Vagina (tissue), 2 donors: ENCODE results near the gene BRD2. TPM values are rescaled to one million over a fixed set of nuclear protein-coding genes. Genes with fewer than 3 reads are reported as not detected.

ENCODE experiments used
- DNase-seq, 2 donors: peaks; one replicate each; pipeline ENCODE4 v3.0.0-alpha.2; 2017; ENCODE audit errors: extremely low spot score in 2 of 2
- H3K27ac ChIP-seq: fragments of 200-600 bp; sonication (generic); one replicate; pipeline ENCODE4 v1.5.1; 2019
- H3K27me3 ChIP-seq: fragments of 200-600 bp; sonication (generic); one replicate; pipeline ENCODE4 v1.5.1; 2019
- H3K36me3 ChIP-seq, 2 donors: fragments of 200-600 bp; sonication (generic); one replicate each; pipeline ENCODE4 v1.5.1; 2017 to 2019
- H3K4me1 ChIP-seq: fragments of 200-600 bp; sonication (generic); one replicate; pipeline ENCODE4 v1.5.1; 2019
- H3K4me3 ChIP-seq, 2 donors: fragments of 200-600 bp; sonication (generic); 1 replicate in 1 of 2; 2 replicates in 1 of 2; pipeline ENCODE4 v1.5.1; 2016 to 2019
- H3K9me3 ChIP-seq: fragments of 200-600 bp; sonication (generic); one replicate; pipeline ENCODE4 v1.5.1; 2019
- POLR2A ChIP-seq, 2 donors: fragments of 450-650 bp; IDR thresholded peaks; one replicate each; pipeline ENCODE4 v1.6.1; 2017; ENCODE audit warnings: antibody characterized with exemption in 2 of 2, mild to moderate bottlenecking in 2 of 2, moderate library complexity in 2 of 2
- POLR2AphosphoS5 ChIP-seq, 2 donors: sonication (generic); formaldehyde crosslinking; IDR thresholded peaks; one replicate each; pipeline ENCODE4 v1.9.0; 2017; ENCODE audit warnings: antibody characterized with exemption in 2 of 2, mild to moderate bottlenecking in 2 of 2, low read depth in 1 of 2; ENCODE audit not compliant: insufficient read depth in 1 of 2
- intact Hi-C: fragments of 100-400 bp; cut with DNase I; formaldehyde crosslinking; loops from one replicate; pipeline ENCODE4 v1.15.1; 2023
- total RNA-seq: library from RNA; depleted of rRNA; stranded (reverse); fragments of >200 nt; gene quantifications from one replicate; pipeline ENCODE4 v1.2.3, GENCODE V29; 2016
- TF ChIP-seq, protein P1 (sequence below), 3 experiments: fragments of 450-650 bp in 2 of 3; fragments of 200-600 bp in 1 of 3; sonication (generic) in 1 of 3; IDR thresholded peaks; one replicate each; pipeline ENCODE4 v1.5.1; 2017 to 2019; ENCODE audit warnings: antibody characterized with exemption in 3 of 3, mild to moderate bottlenecking in 2 of 3, moderate library complexity in 2 of 3

The BRD2 gene
- total RNA-seq, 1 donor from 2014 or later: 125 TPM

GRCh38 chr6:32933661-32934085 is 34.7 kb upstream of the BRD2 start:
- H3K27me3 ChIP-seq: no peaks in the 10 kb centered on the region
- no peak overlapping the region for H3K27ac ChIP-seq
- no peak overlapping the region for H3K4me3 ChIP-seq
- no peaks in the 10 kb centered on the region for H3K4me1 ChIP-seq
- DNase-seq: no peak
- TF ChIP-seq, protein P1, sequence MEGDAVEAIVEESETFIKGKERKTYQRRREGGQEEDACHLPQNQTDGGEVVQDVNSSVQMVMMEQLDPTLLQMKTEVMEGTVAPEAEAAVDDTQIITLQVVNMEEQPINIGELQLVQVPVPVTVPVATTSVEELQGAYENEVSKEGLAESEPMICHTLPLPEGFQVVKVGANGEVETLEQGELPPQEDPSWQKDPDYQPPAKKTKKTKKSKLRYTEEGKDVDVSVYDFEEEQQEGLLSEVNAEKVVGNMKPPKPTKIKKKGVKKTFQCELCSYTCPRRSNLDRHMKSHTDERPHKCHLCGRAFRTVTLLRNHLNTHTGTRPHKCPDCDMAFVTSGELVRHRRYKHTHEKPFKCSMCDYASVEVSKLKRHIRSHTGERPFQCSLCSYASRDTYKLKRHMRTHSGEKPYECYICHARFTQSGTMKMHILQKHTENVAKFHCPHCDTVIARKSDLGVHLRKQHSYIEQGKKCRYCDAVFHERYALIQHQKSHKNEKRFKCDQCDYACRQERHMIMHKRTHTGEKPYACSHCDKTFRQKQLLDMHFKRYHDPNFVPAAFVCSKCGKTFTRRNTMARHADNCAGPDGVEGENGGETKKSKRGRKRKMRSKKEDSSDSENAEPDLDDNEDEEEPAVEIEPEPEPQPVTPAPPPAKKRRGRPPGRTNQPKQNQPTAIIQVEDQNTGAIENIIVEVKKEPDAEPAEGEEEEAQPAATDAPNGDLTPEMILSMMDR (IDR thresholded peaks at IDR 0.05): peak; percentile 38 to 87 (median 83)
- no peak for TF ChIP-seq POLR2A (IDR thresholded peaks at IDR 0.05)
- TF ChIP-seq POLR2AphosphoS5 (IDR thresholded peaks at IDR 0.05; ENCODE audit: insufficient read depth in 1 of 2, low read depth in 1 of 2): peak in 1 of 2 donors; percentile 61
- intact Hi-C loops: loop anchor here (2.0 kb wide), 1 partner anchor 49 kb away; no protein-coding TSS in a partner anchor
- H3K9me3 ChIP-seq: no peaks in the 10 kb centered on the region
- no peaks in the 10 kb centered on the region for H3K36me3 ChIP-seq

- no peaks in the 10 kb centered on the region for H3K4me1 ChIP-seq
- DNase-seq: no peak
- TF ChIP-seq, protein P1 (IDR thresholded peaks at IDR 0.05): no peak
- TF ChIP-seq POLR2A (IDR thresholded peaks at IDR 0.05) (no peak), POLR2AphosphoS5 (IDR thresholded peaks at IDR 0.05; ENCODE audit: insufficient read depth in 1 of 2, low read depth in 1 of 2) (no peak)
- no peaks in the 10 kb centered on the region for H3K36me3 ChIP-seq
- H3K9me3 ChIP-seq: no peaks in the 10 kb centered on the region
- H3K4me3 ChIP-seq: no peak overlapping the region
- H3K27me3 ChIP-seq: no peaks in the 10 kb centered on the region
- H3K27ac ChIP-seq: no peak overlapping the region
- intact Hi-C loops: loop anchor here (2.0 kb wide), 1 partner anchor 47 kb away; no protein-coding TSS in a partner anchor
These were observed 32.7 kb upstream of the BRD2 start for GRCh38 chr6:32935551-32936238.

GRCh38 chr6:32936239-32937152 is 31.9 kb upstream of the BRD2 start:
- no peaks in the 10 kb centered on the region for H3K27me3 ChIP-seq
- H3K4me3 ChIP-seq: no peak overlapping the region
- no peak overlapping the region for H3K27ac ChIP-seq
- TF ChIP-seq, protein P1 (IDR thresholded peaks at IDR 0.05): no peak
- no peak for TF ChIP-seq POLR2A (IDR thresholded peaks at IDR 0.05)
- TF ChIP-seq POLR2AphosphoS5 (IDR thresholded peaks at IDR 0.05; ENCODE audit: insufficient read depth in 1 of 2, low read depth in 1 of 2): no peak
- intact Hi-C loops: no loop called here
- H3K36me3 ChIP-seq: no peaks in the 10 kb centered on the region
- H3K9me3 ChIP-seq: no peaks in the 10 kb centered on the region
- no peaks in the 10 kb centered on the region for H3K4me1 ChIP-seq
- no peak for DNase-seq

DNA sequence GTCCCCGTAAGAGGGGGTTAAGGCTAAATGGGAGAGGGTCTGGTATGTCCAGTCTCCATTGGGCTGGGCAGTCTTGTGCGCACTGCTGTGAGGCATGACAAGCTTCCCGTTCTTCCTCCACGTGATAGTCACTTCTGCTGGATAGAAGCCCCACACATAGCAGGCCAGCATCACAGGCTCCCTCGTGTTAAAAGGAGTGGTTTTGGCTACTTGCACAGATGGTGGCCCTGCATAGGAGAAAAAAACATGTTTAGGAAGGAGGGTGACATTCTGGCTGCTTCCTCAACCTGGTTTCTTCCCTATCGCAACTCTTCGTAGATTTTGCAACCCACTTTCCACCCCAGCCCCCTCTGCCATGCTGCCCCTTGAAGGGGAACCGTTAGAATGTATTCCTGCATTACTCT is 31.2 kb upstream of the BRD2 start:
- no peak for DNase-seq
- Histone ChIP-seq H3K4me3 (no peak overlapping the region), H3K27ac (no peak overlapping the region), H3K27me3 (no peaks in the 10 kb centered on the region), H3K36me3 (no peaks in the 10 kb centered on the region), H3K4me1 (no peaks in the 10 kb centered on the region), H3K9me3 (no peaks in the 10 kb centered on the region)
- no peak for TF ChIP-seq POLR2AphosphoS5 (IDR thresholded peaks at IDR 0.05; ENCODE audit: insufficient read depth in 1 of 2, low read depth in 1 of 2)
- intact Hi-C loops: no loop called here

DNA sequence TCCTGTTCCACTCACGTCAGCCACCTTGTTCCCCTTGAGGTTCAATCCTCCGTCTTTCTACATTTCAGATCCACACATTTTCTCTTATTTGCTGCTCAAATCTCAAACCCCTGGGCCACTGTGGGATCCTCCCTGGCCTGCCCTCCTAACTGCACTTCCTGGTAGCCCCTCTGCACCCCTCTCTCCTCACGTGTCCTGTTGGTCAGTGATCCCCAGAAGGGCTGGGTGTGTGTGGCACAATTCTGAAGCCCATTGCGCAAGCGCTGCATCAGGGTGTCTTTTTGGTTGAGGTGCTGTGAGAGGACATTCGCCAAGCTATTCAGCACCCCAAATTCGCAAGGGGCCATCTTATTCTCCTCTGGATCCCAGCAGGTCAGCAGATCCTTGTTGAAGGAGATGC is 29.9 kb upstream of the BRD2 start:
- TF ChIP-seq, protein P1 (IDR thresholded peaks at IDR 0.05): no peak
- TF ChIP-seq POLR2AphosphoS5 (IDR thresholded peaks at IDR 0.05; ENCODE audit: insufficient read depth in 1 of 2, low read depth in 1 of 2) (no peak), POLR2A (IDR thresholded peaks at IDR 0.05) (no peak)

More for the DNA sequence above, 29.9 kb upstream of the BRD2 start:
- no peaks in the 10 kb centered on the region for H3K9me3 ChIP-seq
- no peak overlapping the region for H3K27ac ChIP-seq
- intact Hi-C loops: no loop called here
- no peaks in the 10 kb centered on the region for H3K36me3 ChIP-seq
- DNase-seq: no peak
- no peaks in the 10 kb centered on the region for H3K4me1 ChIP-seq
- no peaks in the 10 kb centered on the region for H3K27me3 ChIP-seq
- no peak overlapping the region for H3K4me3 ChIP-seq
